ENCODE data around the gene PCBP4. TPM values are rescaled to one million over a fixed set of nuclear protein-coding genes. Genes with fewer than 3 reads are reported as not detected.

Gene PCBP4
- polyA plus RNA-seq, 1 donor (not counting 4 experiments of a cell fraction or from before 2014, with no cell fraction given) = 25.2 TPM

DNA sequence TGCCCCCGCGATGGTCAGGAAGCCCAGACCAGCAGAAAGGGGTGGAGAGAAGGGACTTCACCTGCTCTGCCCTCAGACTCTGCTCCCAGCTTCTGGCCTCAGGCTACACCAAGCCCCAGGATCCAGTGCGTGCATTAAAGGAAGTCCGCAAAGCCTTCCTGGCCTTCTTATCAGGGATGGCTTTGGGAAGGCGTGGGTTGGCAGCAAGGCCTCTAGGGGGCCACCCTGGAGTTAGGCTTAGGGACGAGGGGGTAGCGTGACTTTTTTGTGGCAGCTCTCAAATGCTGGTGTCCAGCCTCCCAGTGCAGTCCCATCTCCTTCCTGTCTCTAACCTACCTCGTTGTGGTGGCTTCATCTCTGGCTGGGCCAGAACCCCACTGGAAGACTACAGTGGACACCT lies 47.4 kb upstream of the PCBP4 start:
- Histone ChIP-seq H3K9me1 (ENCODE audit: control insufficient read depth, extremely low read depth, insufficient read depth, low read length) (no peaks in the 10 kb centered on the region), H3K27ac (ENCODE audit: control insufficient read depth, insufficient read depth, low read length) (no peak overlapping the region), H3K79me2 (ENCODE audit: control insufficient read depth, insufficient read depth, low read length) (no peaks in the 10 kb centered on the region), H4K20me1 (ENCODE audit: control insufficient read depth, extremely low read depth, insufficient read depth, low read length) (no peaks in the 10 kb centered on the region), H3K27me3 (ENCODE audit: control insufficient read depth, extremely low read depth, insufficient read depth, low read length) (no peaks in the 10 kb centered on the region), H2AFZ (ENCODE audit: control insufficient read depth, low read length) (no peak overlapping the region), H3K36me3 (ENCODE audit: control insufficient read depth in 2 of 2, extremely low read depth in 1 of 2, insufficient read depth in 2 of 2, low read length in 2 of 2) (no peaks in the 10 kb centered on the region), H3K9me3 (ENCODE audit: control insufficient read depth, low read depth, low read length) (no peaks in the 10 kb centered on the region), H3K4me3 (ENCODE audit: control insufficient read depth in 2 of 3, extremely low read depth in 1 of 3, insufficient read depth in 2 of 3, low read depth in 1 of 3, low read length in 3 of 3) (no peak overlapping the region), H3K4me2 (ENCODE audit: control insufficient read depth, extremely low read depth, insufficient read depth, low read depth, low read length) (no peak overlapping the region), H3K4me1 (ENCODE audit: control insufficient read depth, extremely low read depth, insufficient read depth, low read length) (no peaks in the 10 kb centered on the region), H3K9ac (ENCODE audit: control insufficient read depth, extremely low read depth, insufficient read depth, low read length) (no peak overlapping the region)
- no peak for FAIRE-seq
- no peak for DNase-seq (ENCODE audit: low read depth, low spot score)
- TF ChIP-seq EZH2 (IDR thresholded peaks at IDR 0.05; ENCODE audit: low read length) = no peak
- TF ChIP-seq, protein P1, sequence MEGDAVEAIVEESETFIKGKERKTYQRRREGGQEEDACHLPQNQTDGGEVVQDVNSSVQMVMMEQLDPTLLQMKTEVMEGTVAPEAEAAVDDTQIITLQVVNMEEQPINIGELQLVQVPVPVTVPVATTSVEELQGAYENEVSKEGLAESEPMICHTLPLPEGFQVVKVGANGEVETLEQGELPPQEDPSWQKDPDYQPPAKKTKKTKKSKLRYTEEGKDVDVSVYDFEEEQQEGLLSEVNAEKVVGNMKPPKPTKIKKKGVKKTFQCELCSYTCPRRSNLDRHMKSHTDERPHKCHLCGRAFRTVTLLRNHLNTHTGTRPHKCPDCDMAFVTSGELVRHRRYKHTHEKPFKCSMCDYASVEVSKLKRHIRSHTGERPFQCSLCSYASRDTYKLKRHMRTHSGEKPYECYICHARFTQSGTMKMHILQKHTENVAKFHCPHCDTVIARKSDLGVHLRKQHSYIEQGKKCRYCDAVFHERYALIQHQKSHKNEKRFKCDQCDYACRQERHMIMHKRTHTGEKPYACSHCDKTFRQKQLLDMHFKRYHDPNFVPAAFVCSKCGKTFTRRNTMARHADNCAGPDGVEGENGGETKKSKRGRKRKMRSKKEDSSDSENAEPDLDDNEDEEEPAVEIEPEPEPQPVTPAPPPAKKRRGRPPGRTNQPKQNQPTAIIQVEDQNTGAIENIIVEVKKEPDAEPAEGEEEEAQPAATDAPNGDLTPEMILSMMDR (optimal IDR thresholded peaks at IDR 0.05 in 1 of 3, IDR thresholded peaks at IDR 0.05 in 1 of 3, conservative IDR thresholded peaks at IDR 0.05 in 1 of 3; ENCODE audit: extremely low read depth in 1 of 3, insufficient read depth in 2 of 3, low read length in 3 of 3) = no peak
- dilution Hi-C loops (cut with MboI; ENCODE audit: extremely low pct_ligation_motif_present, low sequenced_read_pairs) = no loop called here

DNA sequence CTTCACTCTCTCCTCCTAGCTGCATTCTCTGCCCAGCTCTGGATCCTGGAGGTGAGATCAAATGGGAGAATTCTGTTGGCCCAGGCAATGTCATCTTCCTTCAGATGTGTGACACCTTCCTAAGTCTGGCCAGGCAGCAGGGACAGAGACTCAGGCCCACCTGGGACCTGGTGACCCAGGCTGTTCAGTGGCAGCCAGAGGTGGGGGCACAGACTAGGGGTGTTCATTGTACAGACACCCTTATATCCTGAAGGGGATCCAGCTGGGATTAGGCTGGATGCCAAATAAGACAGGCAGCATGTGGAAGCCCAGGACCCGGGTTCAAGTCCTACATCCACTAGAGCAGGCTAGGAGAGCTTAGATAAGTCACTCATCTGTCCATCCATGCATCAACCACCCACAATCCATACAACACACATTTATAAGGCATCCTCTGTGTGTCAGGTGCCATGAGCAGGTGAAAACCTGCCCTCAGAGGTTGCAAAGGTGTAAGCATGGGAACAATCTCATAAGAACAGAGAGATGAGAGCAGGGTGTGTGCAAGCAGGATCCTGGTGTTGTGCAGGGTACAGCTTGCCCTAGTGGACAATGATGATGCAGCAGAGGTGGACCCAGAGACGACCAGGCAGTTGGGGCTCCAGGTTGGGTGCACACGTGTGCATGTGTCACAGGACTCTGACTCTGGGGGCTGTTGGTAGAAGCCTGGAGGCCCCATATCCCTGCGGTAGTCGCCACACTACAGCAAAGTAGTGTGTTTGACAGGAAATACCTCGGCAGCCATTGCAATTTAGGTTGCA lies 46.7 kb upstream of the PCBP4 start:
- no peaks in the 10 kb centered on the region for H3K9me3 ChIP-seq (ENCODE audit: control insufficient read depth, low read depth, low read length)
- H4K20me1 ChIP-seq (ENCODE audit: control insufficient read depth, extremely low read depth, insufficient read depth, low read length) = no peaks in the 10 kb centered on the region
- H3K36me3 ChIP-seq (ENCODE audit: control insufficient read depth in 2 of 2, extremely low read depth in 1 of 2, insufficient read depth in 2 of 2, low read length in 2 of 2) = no peaks in the 10 kb centered on the region
- FAIRE-seq (no peak), DNase-seq (ENCODE audit: low read depth, low spot score) (no peak)
- dilution Hi-C loops (cut with MboI; ENCODE audit: extremely low pct_ligation_motif_present, low sequenced_read_pairs) = no loop called here
- H3K79me2 ChIP-seq (ENCODE audit: control insufficient read depth, insufficient read depth, low read length) = no peaks in the 10 kb centered on the region
- no peak overlapping the region for H2AFZ ChIP-seq (ENCODE audit: control insufficient read depth, low read length)
- TF ChIP-seq EZH2 (IDR thresholded peaks at IDR 0.05; ENCODE audit: low read length) = no peak
- TF ChIP-seq, protein P1 (optimal IDR thresholded peaks at IDR 0.05 in 1 of 3, IDR thresholded peaks at IDR 0.05 in 1 of 3, conservative IDR thresholded peaks at IDR 0.05 in 1 of 3; ENCODE audit: extremely low read depth in 1 of 3, insufficient read depth in 2 of 3, low read length in 3 of 3) = no peak
- no peaks in the 10 kb centered on the region for H3K9me1 ChIP-seq (ENCODE audit: control insufficient read depth, extremely low read depth, insufficient read depth, low read length)
- H3K4me2 ChIP-seq (ENCODE audit: control insufficient read depth, extremely low read depth, insufficient read depth, low read depth, low read length) = no peak overlapping the region
- no peak overlapping the region for H3K27ac ChIP-seq (ENCODE audit: control insufficient read depth, insufficient read depth, low read length)
- no peaks in the 10 kb centered on the region for H3K27me3 ChIP-seq (ENCODE audit: control insufficient read depth, extremely low read depth, insufficient read depth, low read length)
- no peaks in the 10 kb centered on the region for H3K4me1 ChIP-seq (ENCODE audit: control insufficient read depth, extremely low read depth, insufficient read depth, low read length)
- no peak overlapping the region for H3K9ac ChIP-seq (ENCODE audit: control insufficient read depth, extremely low read depth, insufficient read depth, low read length)
- H3K4me3 ChIP-seq (ENCODE audit: control insufficient read depth in 2 of 3, extremely low read depth in 1 of 3, insufficient read depth in 2 of 3, low read depth in 1 of 3, low read length in 3 of 3) = no peak overlapping the region

Measured in keratinocyte (primary cell).